ENCODE data around the gene CDNF.
"Not testable (repeated sequence)": the region's sequence is repeated elsewhere in the genome, so short reads cannot be mapped to it uniquely, and the experiment has no call there.

The CDNF gene

GRCh38 chr10:14837757-14838581 lies at the start of gene CDNF, which contains the start of the genes HSPA14 and MSANTD7:
CDNF (minus strand) TSS chr10:14838037; CDS start chr10:14837946, 91 bp downstream.
HSPA14 (plus strand) TSS chr10:14838306; CDS start chr10:14838403, 97 bp downstream.
MSANTD7 (plus strand) TSS chr10:14838306; CDS start chr10:14842285, 3,979 bp downstream.
- peak; percentile 99 for DNase-seq (ENCODE audit: low read depth)

- DNase-seq (ENCODE audit: low read depth), result no peak
Observed at GRCh38 chr10:14884082-14884481, 46.2 kb upstream of the CDNF start.

- peak; percentile 5 for DNase-seq (ENCODE audit: low read depth)
Observed at GRCh38 chr10:14880229-14880628, 42.4 kb upstream of the CDNF start.

GRCh38 chr10:14879928-14880193 lies 42.0 kb upstream of the CDNF start:
- DNase-seq (ENCODE audit: low read depth), result no peak

- peak; percentile 10 for DNase-seq (ENCODE audit: low read depth)
Observed at GRCh38 chr10:14879124-14879927, 41.5 kb upstream of the CDNF start.

GRCh38 chr10:14878266-14879123 lies 40.7 kb upstream of the CDNF start, which contains the start of gene SUV39H2:
SUV39H2 (plus strand) TSS chr10:14878866; CDS start chr10:14878889, 23 bp downstream.
- DNase-seq (ENCODE audit: low read depth), result peak; percentile 96

- no peak for DNase-seq (ENCODE audit: low read depth)
Observed at GRCh38 chr10:14876764-14877163, 38.9 kb upstream of the CDNF start.

- DNase-seq (ENCODE audit: low read depth), result peak; percentile 39
Observed at GRCh38 chr10:14875941-14876340, 38.1 kb upstream of the CDNF start.

GRCh38 chr10:14873090-14873760 lies 35.4 kb upstream of the CDNF start:
- peak; percentile 84 for DNase-seq (ENCODE audit: low read depth)

- not testable (repeated sequence) for DNase-seq (ENCODE audit: low read depth)
Observed at GRCh38 chr10:14864871-14865270, 27.0 kb upstream of the CDNF start.

GRCh38 chr10:14864466-14864865 lies 26.6 kb upstream of the CDNF start:
- not testable (repeated sequence) for DNase-seq (ENCODE audit: low read depth)

- no peak for DNase-seq (ENCODE audit: low read depth)
Observed at GRCh38 chr10:14860791-14861190, 23.0 kb upstream of the CDNF start.

- DNase-seq (ENCODE audit: low read depth), result no peak
Observed at GRCh38 chr10:14859775-14860174, 21.9 kb upstream of the CDNF start.

- no peak for DNase-seq (ENCODE audit: low read depth)
Observed at GRCh38 chr10:14859043-14859442, 21.2 kb upstream of the CDNF start.

- DNase-seq (ENCODE audit: low read depth), result no peak
Observed at GRCh38 chr10:14858338-14858960, 20.6 kb upstream of the CDNF start.

- DNase-seq (ENCODE audit: low read depth), result no peak
Observed at GRCh38 chr10:14855453-14855852, 17.6 kb upstream of the CDNF start.

- no peak for DNase-seq (ENCODE audit: low read depth)
Observed at GRCh38 chr10:14852236-14852635, 14.4 kb upstream of the CDNF start.

- DNase-seq (ENCODE audit: low read depth), result no peak
Observed at GRCh38 chr10:14844948-14845347, 7.1 kb upstream of the CDNF start.

GRCh38 chr10:14843327-14843988 lies 5.6 kb upstream of the CDNF start:
- DNase-seq (ENCODE audit: low read depth), result no peak

GRCh38 chr10:14840178-14840577 lies 2.3 kb upstream of the CDNF start:
- no peak for DNase-seq (ENCODE audit: low read depth)

Measured in iris pigment epithelial cell (primary cell).